Parathyroid adenoma (tissue), 2 donors: ENCODE measurements around the gene TUBGCP5.

Experiments
- H2AFZ ChIP-seq: fragments of 300-600 bp; sonication (generic); one replicate; pipeline ENCODE4 v1.7.0; 2017; ENCODE audit warnings: antibody characterized with exemption, mild to moderate bottlenecking
- H3K27ac ChIP-seq: fragments of 300-600 bp; sonication (generic); one replicate; pipeline ENCODE4 v1.7.0; 2017
- H3K27me3 ChIP-seq: fragments of 300-600 bp; sonication (generic); one replicate; pipeline ENCODE4 v1.7.0; 2017; ENCODE audit warnings: low read length; ENCODE audit not compliant: control insufficient read depth, insufficient read depth
- H3K36me3 ChIP-seq: fragments of 300-600 bp; sonication (generic); one replicate; pipeline ENCODE4 v1.7.0; 2017; ENCODE audit warnings: low read length; ENCODE audit not compliant: control insufficient read depth, insufficient read depth
- H3K4me1 ChIP-seq: fragments of 300-600 bp; sonication (generic); one replicate; pipeline ENCODE4 v1.7.0; 2017; ENCODE audit warnings: control low read depth
- H3K4me2 ChIP-seq: fragments of 300-600 bp; sonication (generic); one replicate; pipeline ENCODE4 v1.7.0; 2017; ENCODE audit warnings: low read length
- H3K4me3 ChIP-seq: fragments of 300-600 bp; sonication (generic); one replicate; pipeline ENCODE4 v1.7.0; 2017; ENCODE audit warnings: low read depth, low read length
- H3K79me2 ChIP-seq: fragments of 300-600 bp; sonication (generic); one replicate; pipeline ENCODE4 v1.7.0; 2017; ENCODE audit warnings: control low read depth
- H3K9ac ChIP-seq: fragments of 300-600 bp; sonication (generic); one replicate; pipeline ENCODE4 v1.7.0; 2017; ENCODE audit warnings: mild to moderate bottlenecking
- H3K9me3 ChIP-seq: fragments of 300-600 bp; sonication (generic); one replicate; pipeline ENCODE4 v1.7.0; 2017; ENCODE audit warnings: low read length; ENCODE audit not compliant: control insufficient read depth
- CTCF ChIP-seq: fragments of 300-600 bp; sonication (generic); IDR thresholded peaks from one replicate; pipeline ENCODE4 v1.7.0; 2017; ENCODE audit warnings: antibody characterized with exemption, mild to moderate bottlenecking
- donor health status: primary hyperparathyroidism.

Gene TUBGCP5

GRCh38 chr15:23069496-23070166 is 30.3 kb upstream of the TUBGCP5 start:
- Histone ChIP-seq H3K4me1 (no peaks in the 10 kb centered on the region), H3K27ac (no peak overlapping the region), H3K9me3 (no peaks in the 10 kb centered on the region), H3K79me2 (no peaks in the 10 kb centered on the region), H3K4me3 (no peak overlapping the region), H3K27me3 (no peaks in the 10 kb centered on the region), H2AFZ (no peak overlapping the region), H3K4me2 (no peak overlapping the region), H3K36me3 (no peaks in the 10 kb centered on the region), H3K9ac (no peak overlapping the region)
- TF ChIP-seq CTCF, result no peak

- H2AFZ ChIP-seq, result no peak overlapping the region
- H3K4me2 ChIP-seq, result no peak overlapping the region
- H3K4me1 ChIP-seq, result no peaks in the 10 kb centered on the region
- no peak overlapping the region for H3K27ac ChIP-seq
- H3K79me2 ChIP-seq, result no peaks in the 10 kb centered on the region
- no peak overlapping the region for H3K9ac ChIP-seq
- no peaks in the 10 kb centered on the region for H3K9me3 ChIP-seq
- no peaks in the 10 kb centered on the region for H3K36me3 ChIP-seq
- TF ChIP-seq CTCF, result no peak
- no peak overlapping the region for H3K4me3 ChIP-seq
- no peaks in the 10 kb centered on the region for H3K27me3 ChIP-seq
Observed at GRCh38 chr15:23067416-23067815, 28.0 kb upstream of the TUBGCP5 start.

DNA sequence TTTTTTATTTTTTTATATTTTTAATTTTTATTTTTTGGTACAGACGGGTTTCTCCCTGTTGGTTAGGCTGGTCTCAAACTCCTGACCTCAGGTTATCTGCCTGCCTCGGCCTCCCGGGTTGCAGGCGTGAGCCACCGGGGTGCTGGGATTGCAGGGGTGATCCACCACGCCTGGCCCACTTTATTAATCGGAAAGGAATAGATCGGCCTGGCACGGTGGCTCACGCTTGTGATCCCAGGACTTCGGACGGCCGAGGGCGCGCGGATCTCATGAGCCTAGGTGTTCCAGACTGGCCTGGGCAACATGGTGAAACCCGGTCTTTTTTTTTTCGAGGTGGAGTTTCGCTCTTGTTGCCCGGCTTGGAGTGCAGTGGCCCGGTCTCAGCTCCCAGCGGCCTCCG is 26.5 kb upstream of the TUBGCP5 start:
- no peaks in the 10 kb centered on the region for H3K4me1 ChIP-seq
- H3K36me3 ChIP-seq, result no peaks in the 10 kb centered on the region
- H3K9ac ChIP-seq, result no peak overlapping the region
- H3K27me3 ChIP-seq, result no peaks in the 10 kb centered on the region
- H3K27ac ChIP-seq, result no peak overlapping the region
- no peaks in the 10 kb centered on the region for H3K9me3 ChIP-seq
- no peak for TF ChIP-seq CTCF
- H3K4me2 ChIP-seq, result no peak overlapping the region
- H3K4me3 ChIP-seq, result no peak overlapping the region
- H3K79me2 ChIP-seq, result no peaks in the 10 kb centered on the region
- H2AFZ ChIP-seq, result no peak overlapping the region

DNA sequence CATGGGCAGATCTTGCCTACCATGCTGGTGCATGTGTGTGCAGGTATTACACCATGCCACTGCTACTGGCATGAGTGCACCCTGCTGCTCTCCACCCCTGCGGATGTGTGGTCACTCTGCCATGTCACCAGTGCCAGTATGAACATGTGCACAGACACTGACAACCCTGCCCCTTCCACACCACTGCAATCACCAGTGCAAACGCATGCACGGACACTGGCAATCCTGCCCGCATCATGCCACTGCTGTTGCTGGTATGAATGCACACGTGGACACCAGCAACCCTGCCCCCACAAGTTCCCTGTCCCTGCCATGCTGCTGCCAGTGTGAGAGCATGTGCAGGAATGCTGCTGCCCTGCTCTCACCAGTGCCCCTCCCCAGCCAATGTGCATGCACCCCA is 24.8 kb upstream of the TUBGCP5 start:
- Histone ChIP-seq H2AFZ (no peak overlapping the region), H3K27me3 (no peaks in the 10 kb centered on the region), H3K9me3 (no peaks in the 10 kb centered on the region), H3K4me2 (no peak overlapping the region), H3K4me3 (no peak overlapping the region), H3K79me2 (no peaks in the 10 kb centered on the region), H3K4me1 (no peaks in the 10 kb centered on the region), H3K36me3 (no peaks in the 10 kb centered on the region), H3K9ac (no peak overlapping the region), H3K27ac (no peak overlapping the region)
- TF ChIP-seq CTCF, result no peak

GRCh38 chr15:23057707-23058106 is 18.3 kb upstream of the TUBGCP5 start:
- Histone ChIP-seq H3K36me3 (no peaks in the 10 kb centered on the region), H3K27me3 (no peaks in the 10 kb centered on the region), H3K4me3 (no peak overlapping the region), H3K9ac (no peak overlapping the region), H3K4me1 (no peaks in the 10 kb centered on the region), H2AFZ (no peak overlapping the region), H3K79me2 (no peaks in the 10 kb centered on the region), H3K27ac (no peak overlapping the region), H3K9me3 (no peaks in the 10 kb centered on the region), H3K4me2 (no peak overlapping the region)
- TF ChIP-seq CTCF, result no peak
